GOT3 (cell line): ENCODE results near the gene RACK1.

Experiments used
- DNase-seq: peaks from one replicate; lab custom pipeline; 2025; ENCODE audit warnings: mixed read lengths; lab: John Stamatoyannopoulos, UW

Gene RACK1

GRCh38 chr5:181233801-181234454 is 9.8 kb downstream of the RACK1 start:
- no peak for DNase-seq

GRCh38 chr5:181233088-181233800 is 10.5 kb downstream of the RACK1 start:
- no peak for DNase-seq

GRCh38 chr5:181232593-181232992 is 11.1 kb downstream of the RACK1 start:
- DNase-seq = no peak

GRCh38 chr5:181231432-181231831 is 12.3 kb downstream of the RACK1 start:
- DNase-seq = no peak

GRCh38 chr5:181230551-181230950 is 13.2 kb downstream of the RACK1 start:
- no peak for DNase-seq

- no peak for DNase-seq
These were observed 13.7 kb downstream of the RACK1 start for GRCh38 chr5:181229996-181230395.

- no peak for DNase-seq
These were observed 19.1 kb downstream of the RACK1 start for GRCh38 chr5:181224390-181225229.

GRCh38 chr5:181223729-181224389 is 19.8 kb downstream of the RACK1 start:
- no peak for DNase-seq

- DNase-seq = no peak
These were observed 20.5 kb downstream of the RACK1 start, which contains the start of gene TRIM41 for GRCh38 chr5:181223058-181223728. TRIM41 (plus strand) TSS chr5:181223281; CDS start chr5:181224000, 719 bp downstream.

- no peak for DNase-seq
These were observed 21.1 kb downstream of the RACK1 start for GRCh38 chr5:181222630-181223057.

- DNase-seq = no peak
These were observed 21.7 kb downstream of the RACK1 start for GRCh38 chr5:181221792-181222629.

- no peak for DNase-seq
These were observed 22.5 kb downstream of the RACK1 start for GRCh38 chr5:181221105-181221791.

- no peak for DNase-seq
These were observed 23.6 kb downstream of the RACK1 start for GRCh38 chr5:181220178-181220515.

- DNase-seq = no peak
These were observed 24.2 kb downstream of the RACK1 start for GRCh38 chr5:181219262-181220177.

- DNase-seq = no peak
These were observed 24.9 kb downstream of the RACK1 start for GRCh38 chr5:181218795-181219124.

GRCh38 chr5:181217803-181218062 is 26.0 kb downstream of the RACK1 start:
- DNase-seq = no peak

GRCh38 chr5:181217111-181217802 is 26.4 kb downstream of the RACK1 start:
- no peak for DNase-seq
